Muscle of leg (tissue), 11 donors: ENCODE results near the gene POLR1E. TPM values are rescaled to one million over a fixed set of nuclear protein-coding genes. Genes with fewer than 3 reads are reported as not detected.

Experiments used
- DNase-seq: peaks from one replicate; pipeline ENCODE4 v3.0.0; 2013
- H3K27ac ChIP-seq: one replicate; pipeline ENCODE4 v1.5.1; 2013; ENCODE audit warnings: mild to moderate bottlenecking, low read length, control low read depth
- H3K27me3 ChIP-seq: one replicate; pipeline ENCODE4 v1.6.1; 2013; ENCODE audit warnings: low read length; ENCODE audit not compliant: control insufficient read depth, insufficient read depth
- H3K36me3 ChIP-seq: one replicate; pipeline ENCODE4 v1.6.1; 2013; ENCODE audit warnings: low read length; ENCODE audit not compliant: control insufficient read depth, insufficient read depth
- H3K4me1 ChIP-seq: one replicate; pipeline ENCODE4 v1.6.1; 2013; ENCODE audit warnings: low read length; ENCODE audit not compliant: control insufficient read depth, insufficient read depth
- H3K4me3 ChIP-seq: one replicate; pipeline ENCODE4 v1.5.1; 2013; ENCODE audit warnings: low read length, control low read depth
- H3K9me3 ChIP-seq: replicated peaks from 2 replicates; pipeline ENCODE4 v1.6.1; 2013; ENCODE audit warnings: low read depth, low read length; ENCODE audit not compliant: control insufficient read depth
- WGBS: methylation state at CpG from one replicate; pipeline ENCODE4 v1.1.5; 2013; ENCODE audit warnings: missing lambda C conversion rate; ENCODE audit not compliant: insufficient coverage; 5-methylcytosine and 5-hydroxymethylcytosine counted together
- polyA plus RNA-seq, 8 donors: library from polyadenylated mRNA; unstranded; fragments of 120-200 nt; gene quantifications; one replicate each; pipeline versions ENCODE4 v1.2.1 to v1.2.3, GENCODE V29; 2013; ENCODE audit warnings: inconsistent platforms in 1 of 8, low replicate concordance in 1 of 8; ENCODE audit not compliant: insufficient read length in 8 of 8, insufficient read depth in 1 of 8
- total RNA-seq: library from RNA; stranded (reverse); fragments of 120-200 nt; gene quantifications from one replicate; pipeline ENCODE4 v1.2.4, GENCODE V29; 2013

Gene POLR1E
- total and polyA plus RNA-seq, 9 donors, result 25.3 to 34.8 (median 31.2) TPM

GRCh38 chr9:37497320-37497719, 11.6 kb downstream of the POLR1E start:
- Histone ChIP-seq H3K27ac (no peak overlapping the region), H3K27me3 (no peaks in the 10 kb centered on the region), H3K36me3 (peaks cover 67% of the 10 kb centered on the region), H3K4me1 (no peaks in the 10 kb centered on the region), H3K4me3 (no peak overlapping the region), H3K9me3 (no peaks in the 10 kb centered on the region)
- WGBS, result 90% methylated on average over 2 of the region's 3 CpGs
- DNase-seq, result no peak

DNA sequence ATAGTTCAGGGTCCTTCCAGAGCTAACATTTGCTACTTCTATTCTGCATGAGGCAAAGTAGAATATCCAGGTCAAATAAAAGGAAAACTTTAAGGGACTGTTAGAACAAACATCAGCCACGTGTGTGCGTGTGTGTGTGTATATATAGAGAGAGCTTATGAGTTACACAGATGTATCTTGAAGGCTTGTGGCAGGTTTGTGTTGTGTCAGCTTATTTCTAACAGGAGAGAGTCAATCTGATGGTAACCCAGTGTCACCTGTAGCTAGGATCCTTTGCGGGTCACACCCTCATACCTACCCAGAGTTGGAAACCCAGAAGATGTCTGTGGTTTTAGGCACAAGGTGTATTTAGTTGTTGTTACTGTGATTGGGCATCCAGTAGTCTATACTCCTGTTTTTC, 12.7 kb downstream of the POLR1E start:
- no peaks in the 10 kb centered on the region for H3K9me3 ChIP-seq
- 86% methylated on average over 2 of the region's 3 CpGs for WGBS
- peaks cover 70% of the 10 kb centered on the region for H3K36me3 ChIP-seq
- DNase-seq, result no peak
- H3K27ac ChIP-seq, result no peak overlapping the region
- H3K4me3 ChIP-seq, result no peak overlapping the region
- no peaks in the 10 kb centered on the region for H3K4me1 ChIP-seq
- no peaks in the 10 kb centered on the region for H3K27me3 ChIP-seq

DNA sequence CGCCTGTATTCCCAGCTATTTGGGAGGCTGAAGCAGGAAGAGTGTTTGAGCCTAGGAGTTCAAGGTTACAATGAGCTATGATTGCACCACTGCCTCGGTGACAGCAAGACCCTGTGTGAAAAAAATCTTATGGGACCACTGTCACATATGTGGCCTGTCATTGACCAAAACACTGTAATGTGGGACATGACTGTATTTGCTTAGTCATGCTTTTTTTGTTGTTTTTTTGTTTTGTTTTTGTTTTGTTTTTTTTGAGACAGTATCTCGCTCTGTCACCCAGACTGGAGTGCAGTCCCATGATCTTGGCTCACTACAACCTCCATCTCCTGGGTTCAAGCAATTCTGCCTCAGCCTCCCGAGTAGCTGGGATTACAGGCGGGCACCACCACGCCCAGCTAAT, 13.5 kb downstream of the POLR1E start:
- 92% methylated on average over 2 of the region's 6 CpGs for WGBS
- Histone ChIP-seq H3K4me3 (no peak overlapping the region), H3K27ac (no peak overlapping the region), H3K9me3 (no peaks in the 10 kb centered on the region), H3K4me1 (no peaks in the 10 kb centered on the region), H3K27me3 (no peaks in the 10 kb centered on the region), H3K36me3 (peaks cover 73% of the 10 kb centered on the region)
- no peak for DNase-seq

- no peak overlapping the region for H3K4me3 ChIP-seq
- H3K27me3 ChIP-seq, result no peaks in the 10 kb centered on the region
- WGBS, result 100% methylated on average over 1 of the region's 2 CpGs
- no peak overlapping the region for H3K27ac ChIP-seq
- no peaks in the 10 kb centered on the region for H3K9me3 ChIP-seq
- DNase-seq, result no peak
- H3K4me1 ChIP-seq, result no peaks in the 10 kb centered on the region
- peaks cover 60% of the 10 kb centered on the region for H3K36me3 ChIP-seq
Measured at GRCh38 chr9:37501957-37502596, 16.3 kb downstream of the POLR1E start.

GRCh38 chr9:37503736-37504135, 18.0 kb downstream of the POLR1E start:
- no peaks in the 10 kb centered on the region for H3K4me1 ChIP-seq
- H3K27me3 ChIP-seq, result no peaks in the 10 kb centered on the region
- peaks cover 58% of the 10 kb centered on the region for H3K36me3 ChIP-seq
- DNase-seq, result no peak
- no peaks in the 10 kb centered on the region for H3K9me3 ChIP-seq
- 93% methylated on average over 3 of the region's 3 CpGs for WGBS
- no peak overlapping the region for H3K27ac ChIP-seq
- no peak overlapping the region for H3K4me3 ChIP-seq

DNA sequence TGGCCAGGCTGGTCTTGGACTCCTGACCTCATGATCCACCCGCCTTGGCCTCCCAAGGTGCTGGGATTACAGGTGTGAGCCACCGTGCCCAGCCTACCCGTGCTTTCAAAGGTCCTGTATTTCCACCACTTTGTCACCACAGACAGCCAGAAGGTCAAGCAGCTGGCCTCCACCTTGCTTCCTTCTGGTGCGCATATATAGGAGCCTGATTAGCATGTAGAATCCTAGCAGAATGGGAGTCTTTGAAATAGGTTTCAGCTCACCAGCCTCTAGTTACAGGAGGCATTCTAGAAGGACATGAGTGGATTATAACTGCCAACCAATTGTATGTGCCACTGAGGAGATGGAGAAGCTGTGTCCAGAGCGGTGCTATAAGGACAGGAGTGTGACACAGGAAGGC, 18.9 kb downstream of the POLR1E start:
- DNase-seq, result no peak
- no peak overlapping the region for H3K27ac ChIP-seq
- no peaks in the 10 kb centered on the region for H3K9me3 ChIP-seq
- WGBS, result 93% methylated on average over 4 of the region's 5 CpGs
- H3K4me3 ChIP-seq, result no peak overlapping the region
- H3K36me3 ChIP-seq, result peaks cover 63% of the 10 kb centered on the region
- no peaks in the 10 kb centered on the region for H3K27me3 ChIP-seq
- H3K4me1 ChIP-seq, result no peaks in the 10 kb centered on the region

DNA sequence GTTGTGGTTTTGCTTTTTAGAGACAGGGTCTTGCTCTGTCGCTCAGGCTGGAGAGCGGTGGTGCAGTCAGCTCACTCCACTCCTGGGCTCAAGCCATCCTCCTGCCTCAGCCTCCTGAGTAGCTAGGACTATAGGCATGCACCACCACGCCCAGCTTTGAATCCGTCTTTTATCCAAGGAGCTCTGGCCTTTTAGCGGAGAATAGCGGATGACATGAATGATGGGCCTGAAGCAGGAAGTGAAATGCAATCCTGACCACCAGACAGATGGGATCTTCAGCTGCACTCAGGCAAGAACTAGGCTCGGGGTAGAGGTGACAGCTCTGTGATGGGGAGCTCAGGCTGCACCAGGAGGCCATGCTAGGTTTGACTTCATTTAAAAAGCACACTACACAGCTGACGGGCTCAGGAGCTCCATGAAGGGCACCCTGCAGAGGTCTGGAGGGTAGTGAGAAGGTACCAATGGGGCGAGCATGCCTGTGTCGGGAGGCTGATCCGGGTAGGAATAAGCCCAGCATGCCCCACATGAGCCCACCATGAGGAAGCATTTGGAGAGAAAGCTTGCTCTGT, 21.9 kb downstream of the POLR1E start:
- H3K4me1 ChIP-seq, result no peaks in the 10 kb centered on the region
- peaks cover 63% of the 10 kb centered on the region for H3K36me3 ChIP-seq
- no peak overlapping the region for H3K4me3 ChIP-seq
- 94% methylated on average over 9 of the region's 11 CpGs for WGBS
- no peak for DNase-seq
- H3K27ac ChIP-seq, result no peak overlapping the region
- H3K9me3 ChIP-seq, result no peaks in the 10 kb centered on the region
- no peaks in the 10 kb centered on the region for H3K27me3 ChIP-seq

DNA sequence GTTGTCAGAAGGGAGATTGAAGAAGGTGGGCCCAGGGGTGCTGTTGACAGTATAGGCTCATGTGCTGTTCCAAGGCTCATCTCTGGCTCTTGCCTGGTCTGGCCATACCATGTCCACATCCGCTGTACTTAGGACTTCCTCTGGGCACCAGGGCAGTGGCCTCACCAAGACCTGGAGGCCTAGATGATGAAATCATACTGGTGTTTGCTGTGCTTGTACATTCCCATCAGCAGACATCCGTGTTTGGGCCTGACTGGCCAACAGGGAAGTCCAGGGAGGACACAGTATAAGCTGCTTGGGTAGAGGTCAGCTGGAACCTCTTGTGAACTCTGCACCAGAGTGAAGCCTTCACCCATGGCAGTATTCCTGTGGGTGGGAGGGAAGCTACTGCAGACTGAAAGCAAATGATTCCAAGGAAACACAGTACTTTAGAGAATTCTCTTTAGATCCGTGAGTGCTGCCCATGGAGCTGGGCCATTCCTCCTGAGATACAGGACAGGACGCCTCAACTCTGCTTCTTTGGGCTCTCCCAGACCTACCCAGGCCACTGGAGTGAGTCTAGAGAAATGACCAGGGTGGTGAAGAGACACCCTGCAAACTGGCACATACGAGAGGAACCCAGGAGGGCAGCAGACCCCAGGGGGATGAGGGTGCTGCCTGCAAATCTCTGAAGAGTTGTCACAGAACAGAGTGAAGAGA, 22.5 kb downstream of the POLR1E start:
- Histone ChIP-seq H3K4me3 (no peak overlapping the region), H3K9me3 (no peaks in the 10 kb centered on the region), H3K27me3 (no peaks in the 10 kb centered on the region), H3K36me3 (peaks cover 56% of the 10 kb centered on the region), H3K27ac (no peak overlapping the region), H3K4me1 (no peaks in the 10 kb centered on the region)
- DNase-seq, result no peak
- 89% methylated on average over 2 of the region's 5 CpGs for WGBS

DNA sequence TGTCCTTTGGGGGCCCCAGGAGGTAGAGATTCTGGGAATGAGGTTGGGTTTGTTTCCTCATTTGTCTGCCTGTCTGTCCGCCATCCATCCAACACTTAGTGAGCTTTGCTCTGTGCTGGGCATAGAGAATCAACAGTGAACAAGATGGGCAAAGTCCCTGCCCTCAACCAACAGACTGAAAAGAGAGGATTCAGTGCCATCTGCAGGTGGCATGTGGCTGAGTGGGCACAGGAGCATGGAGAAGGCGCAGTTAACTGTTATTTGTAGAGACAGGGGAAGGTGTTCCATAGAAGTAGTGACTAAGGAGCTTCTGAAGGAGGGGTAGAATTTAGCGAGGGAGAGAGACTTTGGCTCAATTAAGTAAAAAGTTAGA, 23.1 kb downstream of the POLR1E start:
- Histone ChIP-seq H3K9me3 (no peaks in the 10 kb centered on the region), H3K4me1 (no peaks in the 10 kb centered on the region), H3K27me3 (no peaks in the 10 kb centered on the region), H3K4me3 (no peak overlapping the region), H3K27ac (no peak overlapping the region), H3K36me3 (peaks cover 51% of the 10 kb centered on the region)
- 81% methylated on average over 2 of the region's 3 CpGs for WGBS
- no peak for DNase-seq

DNA sequence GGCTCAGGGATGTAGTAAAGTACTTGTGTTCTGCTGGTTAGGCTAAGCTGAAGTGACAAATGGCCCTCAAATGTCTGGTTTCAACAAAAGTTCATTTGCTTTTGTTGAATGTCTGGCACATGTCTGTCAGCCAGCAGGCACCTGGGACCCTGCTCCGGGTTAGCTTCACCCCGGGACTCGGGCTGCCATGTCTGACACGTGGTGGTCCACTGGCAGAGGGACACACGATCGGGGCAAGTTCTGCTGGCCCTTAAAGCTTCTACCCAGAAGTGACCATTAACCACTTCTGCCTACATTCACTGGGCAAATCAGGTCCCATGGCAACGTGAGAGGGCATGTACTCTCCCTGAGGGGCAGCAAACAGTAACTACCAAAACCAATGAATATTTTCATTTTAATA, 23.8 kb downstream of the POLR1E start:
- Histone ChIP-seq H3K4me1 (no peaks in the 10 kb centered on the region), H3K36me3 (peaks cover 51% of the 10 kb centered on the region), H3K27ac (no peak overlapping the region), H3K4me3 (no peak overlapping the region), H3K9me3 (no peaks in the 10 kb centered on the region), H3K27me3 (no peaks in the 10 kb centered on the region)
- 81% methylated on average over 6 of the region's 7 CpGs for WGBS
- no peak for DNase-seq
